NCI-H128 (cell line): ENCODE data around the gene ERAL1.
"Not testable (repeated sequence)": the region's sequence is repeated elsewhere in the genome, so short reads cannot be mapped to it uniquely, and the experiment has no call there.

Experiments used
- DNase-seq: peaks from one replicate; lab custom pipeline; 2025; ENCODE audit not compliant: unreplicated experiment; lab: John Stamatoyannopoulos, UW

The ERAL1 gene

DNA sequence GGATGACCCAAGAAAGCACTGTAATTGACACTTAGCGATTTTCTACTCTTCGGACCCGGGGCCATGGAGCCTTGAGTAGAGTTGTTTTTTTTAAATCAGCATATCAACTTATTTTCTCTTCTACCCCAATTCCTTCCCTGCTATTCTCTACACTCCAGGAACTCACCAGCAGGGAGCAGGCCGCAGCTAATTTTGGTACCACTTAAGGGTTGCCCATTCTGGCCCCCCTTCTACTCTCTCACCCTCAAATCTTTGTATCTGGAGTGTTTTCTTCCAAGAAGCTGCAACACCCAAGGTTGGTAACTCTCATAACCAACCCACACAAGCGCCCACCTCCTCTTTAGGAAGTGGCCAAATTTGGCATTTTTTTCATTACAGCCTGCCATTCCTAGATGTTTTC lies 5.5 kb upstream of the ERAL1 start:
- no peak for DNase-seq

- no peak for DNase-seq
Measured at GRCh38 chr17:28853295-28853694, 1.5 kb upstream of the ERAL1 start.

- DNase-seq, result no peak
Measured at GRCh38 chr17:28855336-28855679, 492 bp downstream of the ERAL1 start.

GRCh38 chr17:28856028-28856574 lies 1.3 kb downstream of the ERAL1 start:
- DNase-seq, result no peak

DNA sequence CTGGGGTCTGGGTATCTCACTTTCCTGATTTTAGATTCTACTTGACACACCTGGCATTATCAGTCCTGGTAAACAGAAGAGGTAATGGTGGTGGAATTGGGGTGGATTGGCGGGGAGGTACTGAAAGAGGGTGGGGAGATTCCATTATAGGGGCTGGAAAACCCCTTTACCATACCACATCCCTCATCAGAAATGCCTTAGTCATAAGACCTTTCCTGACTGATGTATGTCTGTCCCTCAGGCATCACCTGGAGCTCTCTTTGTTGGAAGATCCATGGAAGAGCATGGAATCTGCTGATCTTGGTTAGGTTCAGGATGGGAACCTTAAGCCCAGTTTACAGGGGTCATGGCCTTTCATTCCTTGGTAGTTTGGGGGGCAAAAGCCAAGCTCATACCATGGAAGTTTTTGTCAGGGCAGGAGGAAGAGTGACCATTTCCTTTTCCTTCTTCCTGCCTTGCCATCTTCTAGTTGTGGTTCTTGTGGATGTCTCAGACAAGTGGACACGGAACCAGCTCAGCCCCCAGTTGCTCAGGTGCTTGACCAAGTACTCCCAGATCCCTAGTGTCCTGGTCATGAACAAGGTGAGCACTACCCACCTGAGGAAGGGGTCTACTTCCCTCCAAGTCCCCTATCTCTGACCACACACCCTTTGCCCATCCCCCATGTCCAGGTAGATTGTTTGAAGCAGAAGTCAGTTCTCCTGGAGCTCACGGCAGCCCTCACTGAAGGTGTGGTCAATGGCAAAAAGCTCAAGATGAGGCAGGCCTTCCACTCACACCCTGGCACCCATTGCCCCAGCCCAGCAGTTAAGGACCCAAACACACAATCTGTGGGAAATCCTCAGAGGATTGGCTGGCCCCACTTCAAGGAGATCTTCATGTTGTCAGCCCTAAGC lies 3.3 kb downstream of the ERAL1 start:
- DNase-seq, result no peak

DNA sequence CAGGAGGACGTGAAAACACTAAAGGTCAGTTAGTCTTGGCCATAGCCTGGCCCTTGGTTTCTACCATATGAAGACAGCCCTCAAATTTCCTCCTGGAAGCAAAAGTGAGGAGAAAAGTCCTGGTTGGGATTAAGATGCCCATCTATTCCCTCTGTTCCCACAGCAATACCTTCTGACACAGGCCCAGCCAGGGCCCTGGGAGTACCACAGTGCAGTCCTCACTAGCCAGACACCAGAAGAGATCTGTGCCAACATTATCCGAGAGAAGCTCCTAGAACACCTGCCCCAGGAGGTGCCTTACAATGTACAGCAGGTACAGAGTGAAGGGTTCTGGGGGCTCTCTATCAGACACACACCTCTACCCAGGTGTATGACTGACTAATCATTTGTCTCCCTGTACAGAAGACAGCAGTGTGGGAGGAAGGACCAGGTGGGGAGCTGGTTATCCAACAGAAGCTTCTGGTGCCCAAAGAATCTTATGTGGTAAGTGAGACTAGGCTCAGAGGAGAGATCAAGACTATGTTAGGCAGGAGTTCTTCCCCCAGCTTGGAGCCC lies 4.1 kb downstream of the ERAL1 start:
- DNase-seq, result no peak

DNA sequence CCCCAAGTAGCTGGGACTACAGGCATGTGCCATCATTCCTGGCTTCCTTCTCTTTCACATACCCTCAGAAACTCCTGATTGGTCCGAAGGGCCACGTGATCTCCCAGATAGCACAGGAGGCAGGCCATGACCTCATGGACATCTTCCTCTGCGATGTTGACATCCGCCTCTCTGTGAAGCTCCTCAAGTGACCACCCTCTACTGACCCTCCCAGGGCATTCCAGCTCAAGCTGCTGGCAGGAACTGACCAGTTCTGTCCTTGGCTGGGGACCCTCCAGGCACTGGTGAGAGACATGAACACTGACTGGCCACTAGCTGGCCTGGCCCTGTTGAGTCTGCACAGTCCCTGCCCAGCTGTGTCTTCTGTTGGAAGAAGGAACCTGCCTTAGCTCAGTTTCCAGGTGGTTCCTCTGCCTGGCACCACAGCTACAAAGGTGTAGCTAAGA lies 5.6 kb downstream of the ERAL1 start:
- DNase-seq, result no peak

DNA sequence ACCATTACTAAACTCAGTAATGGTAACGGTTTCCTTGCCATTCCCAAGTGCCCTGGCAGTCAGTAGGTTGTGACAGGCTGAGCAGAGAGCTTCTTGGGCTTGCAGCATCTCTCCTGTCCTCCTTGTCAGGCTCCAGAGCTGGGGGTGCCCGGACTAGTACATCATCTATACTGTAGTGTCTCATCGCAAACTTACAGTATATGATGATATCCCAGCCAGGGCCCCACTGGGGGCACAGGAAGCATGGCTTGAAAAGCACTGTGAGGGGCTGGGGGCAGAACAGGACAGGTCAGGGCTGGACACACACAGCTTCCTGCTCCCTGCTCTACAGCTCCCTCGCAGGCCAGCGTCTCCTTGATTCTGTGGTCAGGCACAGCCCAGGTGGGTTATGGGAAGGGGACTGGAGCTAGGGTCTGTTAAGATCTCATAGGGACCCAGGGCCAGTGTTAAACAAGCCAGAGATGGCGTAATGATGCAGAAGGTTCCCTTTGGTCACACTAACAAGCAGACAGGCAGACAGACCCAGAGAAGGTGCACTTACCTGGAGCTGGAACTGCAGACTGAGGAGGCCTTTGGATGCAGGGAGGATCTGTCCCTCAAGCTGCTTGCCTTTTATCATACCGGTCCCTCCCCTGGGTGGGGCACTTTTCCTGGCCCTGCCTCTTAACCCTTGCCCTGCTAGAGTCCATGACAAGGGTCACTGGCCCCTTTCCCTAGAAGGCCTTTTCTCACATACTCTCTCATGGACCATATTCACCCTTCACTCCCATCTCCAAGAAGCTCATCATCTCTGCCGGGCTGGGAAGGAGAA lies 6.8 kb downstream of the ERAL1 start:
- DNase-seq, result no peak

- no peak for DNase-seq
Measured at GRCh38 chr17:28862561-28862960, 7.7 kb downstream of the ERAL1 start.

DNA sequence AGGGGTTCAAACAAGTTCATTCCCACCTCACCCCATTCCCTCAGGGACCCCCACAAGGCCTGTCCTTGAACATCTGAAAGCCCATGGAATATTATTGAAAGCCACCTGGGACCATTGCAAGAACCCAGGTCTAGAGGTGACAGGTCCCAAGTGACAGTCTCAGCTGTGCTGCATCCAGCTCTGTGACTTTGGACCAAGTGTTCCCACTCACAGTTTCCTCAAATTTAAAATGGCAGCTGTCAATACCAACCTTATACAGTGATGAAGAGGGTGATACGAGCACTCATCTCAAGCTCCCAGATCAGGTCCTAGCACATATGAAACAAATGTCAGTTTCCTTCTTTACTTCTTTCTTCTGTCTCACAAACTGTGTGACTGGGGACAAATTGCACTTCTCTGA lies 9.1 kb downstream of the ERAL1 start:
- no peak for DNase-seq

DNA sequence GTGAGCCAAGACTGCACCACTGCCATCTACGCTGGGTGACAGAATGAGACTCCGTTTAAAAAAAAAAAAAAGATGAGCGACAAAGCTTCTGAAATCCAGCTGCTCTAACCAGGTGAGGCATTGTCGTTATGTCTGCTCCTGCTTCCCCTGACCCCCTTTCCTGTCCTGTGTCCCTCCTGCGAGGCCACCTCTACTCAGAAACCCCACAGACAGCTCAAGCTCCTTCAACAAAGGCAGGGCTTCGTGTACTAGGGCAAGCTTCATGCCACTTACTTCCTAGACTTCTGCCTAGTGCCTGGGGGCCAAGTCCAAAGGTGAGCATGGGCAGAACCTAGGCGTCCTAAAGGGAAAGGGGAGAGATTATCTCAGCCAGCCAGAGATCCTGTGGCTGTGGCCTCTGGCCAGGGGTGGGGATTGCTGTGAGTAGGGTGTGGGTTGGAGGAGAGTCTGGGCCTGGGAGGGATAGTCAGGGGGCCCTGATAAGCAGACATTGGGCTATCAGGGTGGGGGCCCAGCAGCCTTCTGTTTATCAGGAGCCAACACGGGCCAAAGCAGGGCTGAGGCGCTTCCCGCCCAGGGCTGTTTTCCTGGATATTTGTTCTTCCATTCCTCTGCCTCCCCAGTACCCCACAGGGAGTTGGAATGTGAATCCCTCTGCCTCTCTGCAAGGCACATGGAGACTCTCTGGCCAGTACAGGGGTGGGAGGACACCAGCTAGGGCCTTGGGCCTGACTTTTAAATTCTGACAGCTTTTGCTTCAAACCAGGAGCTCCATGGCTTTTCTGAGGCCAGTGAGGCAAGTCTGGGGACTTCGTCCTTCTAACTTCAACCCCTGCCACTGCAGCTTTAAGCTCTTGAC lies 10.4 kb downstream of the ERAL1 start:
- DNase-seq, result no peak

- DNase-seq, result no peak
Measured at GRCh38 chr17:28865946-28866752, 11.3 kb downstream of the ERAL1 start.

- no peak for DNase-seq
Measured at GRCh38 chr17:28867276-28867675, 12.5 kb downstream of the ERAL1 start.

DNA sequence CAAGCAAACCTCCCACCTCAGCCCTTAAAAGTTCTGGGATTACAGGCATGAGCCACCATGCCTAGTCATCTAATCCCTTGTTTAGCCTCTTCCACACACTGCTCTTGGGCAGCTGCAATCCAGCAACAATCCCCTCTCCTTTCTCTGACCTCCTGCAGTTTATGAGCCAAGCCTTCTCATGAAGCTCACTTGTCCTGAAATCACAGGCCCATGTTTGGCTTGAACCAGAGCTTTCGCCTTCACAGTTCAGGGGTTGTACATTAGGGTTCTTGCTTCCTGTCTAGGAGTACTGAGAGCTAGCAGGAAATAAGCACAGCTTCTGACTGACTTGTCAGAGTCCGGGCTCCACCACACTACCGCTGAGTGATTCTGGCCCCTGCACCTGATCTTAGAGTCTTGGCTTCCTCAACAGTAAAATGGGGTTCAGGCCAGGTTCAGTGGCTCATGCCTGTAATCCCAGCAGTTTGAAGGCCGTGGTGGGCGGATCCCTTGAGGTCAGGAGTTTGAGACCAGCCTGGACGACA lies 16.3 kb downstream of the ERAL1 start:
- DNase-seq, result no peak

DNA sequence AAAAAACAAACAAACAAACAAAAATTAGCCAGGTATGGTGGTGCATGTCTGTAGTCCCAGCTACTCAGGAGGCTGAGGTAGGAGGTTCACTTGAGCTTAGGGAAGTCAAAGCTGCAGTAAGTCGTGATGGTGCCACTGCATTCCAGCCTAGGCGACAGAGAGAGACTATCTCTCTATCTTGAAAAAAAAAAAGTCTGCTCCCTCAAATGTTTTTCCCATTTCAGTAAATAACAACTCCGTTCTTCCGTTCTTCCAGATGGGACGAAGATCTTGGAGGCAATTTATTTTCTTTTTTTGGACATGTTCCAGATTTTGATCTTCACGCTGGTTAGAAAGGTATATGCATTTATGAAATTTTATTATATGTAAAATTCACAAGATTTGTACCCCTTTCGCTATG lies 19.0 kb downstream of the ERAL1 start:
- DNase-seq, result no peak

DNA sequence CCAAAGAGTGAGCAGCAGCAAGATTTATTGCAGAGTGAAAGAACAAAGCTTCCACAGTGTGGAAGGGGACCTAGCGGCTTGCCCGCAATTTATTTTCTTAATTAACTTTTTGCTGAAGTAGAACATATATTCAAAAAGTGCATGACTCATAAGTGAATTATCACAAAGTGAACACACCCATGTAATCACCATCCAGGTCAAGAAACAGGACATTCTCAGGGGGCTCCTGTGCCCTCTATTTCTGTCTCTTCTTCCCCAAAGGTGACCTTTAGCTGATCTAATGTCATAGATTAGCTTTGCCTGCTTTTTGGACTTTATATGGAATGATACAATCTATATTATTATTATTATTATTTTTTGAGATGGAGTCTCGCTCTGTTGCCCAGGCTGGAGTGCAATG lies 19.9 kb downstream of the ERAL1 start:
- DNase-seq, result no peak

GRCh38 chr17:28875848-28876550 lies 21.2 kb downstream of the ERAL1 start:
- no peak for DNase-seq

DNA sequence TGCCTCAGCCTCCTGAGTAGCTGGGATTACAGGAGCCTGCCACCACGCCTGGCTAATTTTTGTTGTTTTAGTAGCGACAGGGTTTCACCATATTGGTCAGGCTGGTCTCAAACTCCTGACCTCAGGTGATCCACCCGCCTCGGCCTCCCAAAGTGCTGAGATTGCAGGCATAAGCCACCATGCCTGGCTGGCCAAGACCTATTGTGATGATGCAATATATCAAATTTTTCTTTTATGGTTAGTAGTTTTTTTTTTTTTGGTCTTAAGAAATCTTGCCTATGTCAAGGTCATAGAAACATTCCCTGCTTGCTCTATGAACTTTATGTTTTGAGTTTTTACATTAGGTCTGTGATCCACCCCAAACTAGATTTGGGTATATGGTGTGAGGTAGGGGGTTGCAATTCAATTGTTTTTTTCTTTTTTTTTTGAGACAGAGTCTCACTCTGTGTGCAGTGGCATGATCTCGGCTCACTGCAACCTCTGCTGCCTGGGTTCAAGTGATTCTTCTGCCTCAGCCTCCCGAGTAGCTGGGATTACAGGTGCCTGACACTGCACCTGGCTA lies 22.4 kb downstream of the ERAL1 start:
- not testable (repeated sequence) for DNase-seq
